ENCODE measurements around the gene UBE2J2.

Gene UBE2J2

DNA sequence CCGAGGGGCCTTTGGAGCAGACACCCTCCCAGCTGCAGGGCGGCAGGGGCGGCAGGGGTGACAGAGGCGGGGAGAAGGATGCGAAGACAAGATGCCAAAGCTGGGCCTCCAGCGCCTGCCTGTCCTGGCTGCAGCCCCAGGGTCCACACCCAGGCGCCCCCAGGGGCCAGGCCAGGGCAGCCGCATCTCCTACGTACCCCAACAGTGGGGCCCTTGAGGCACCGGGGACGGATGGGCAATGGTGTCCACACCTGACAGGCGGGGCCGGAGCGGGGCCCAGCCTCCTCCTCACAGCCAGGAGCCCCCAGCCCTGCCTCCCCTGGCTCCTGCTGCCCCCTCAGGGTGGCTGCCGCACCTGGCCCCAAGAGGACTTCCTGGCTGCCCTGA is 34.4 kb downstream of the UBE2J2 start:
- DNase-seq: no peak

GRCh38 chr1:1238702-1239178 is 34.9 kb downstream of the UBE2J2 start:
- DNase-seq: no peak

DNA sequence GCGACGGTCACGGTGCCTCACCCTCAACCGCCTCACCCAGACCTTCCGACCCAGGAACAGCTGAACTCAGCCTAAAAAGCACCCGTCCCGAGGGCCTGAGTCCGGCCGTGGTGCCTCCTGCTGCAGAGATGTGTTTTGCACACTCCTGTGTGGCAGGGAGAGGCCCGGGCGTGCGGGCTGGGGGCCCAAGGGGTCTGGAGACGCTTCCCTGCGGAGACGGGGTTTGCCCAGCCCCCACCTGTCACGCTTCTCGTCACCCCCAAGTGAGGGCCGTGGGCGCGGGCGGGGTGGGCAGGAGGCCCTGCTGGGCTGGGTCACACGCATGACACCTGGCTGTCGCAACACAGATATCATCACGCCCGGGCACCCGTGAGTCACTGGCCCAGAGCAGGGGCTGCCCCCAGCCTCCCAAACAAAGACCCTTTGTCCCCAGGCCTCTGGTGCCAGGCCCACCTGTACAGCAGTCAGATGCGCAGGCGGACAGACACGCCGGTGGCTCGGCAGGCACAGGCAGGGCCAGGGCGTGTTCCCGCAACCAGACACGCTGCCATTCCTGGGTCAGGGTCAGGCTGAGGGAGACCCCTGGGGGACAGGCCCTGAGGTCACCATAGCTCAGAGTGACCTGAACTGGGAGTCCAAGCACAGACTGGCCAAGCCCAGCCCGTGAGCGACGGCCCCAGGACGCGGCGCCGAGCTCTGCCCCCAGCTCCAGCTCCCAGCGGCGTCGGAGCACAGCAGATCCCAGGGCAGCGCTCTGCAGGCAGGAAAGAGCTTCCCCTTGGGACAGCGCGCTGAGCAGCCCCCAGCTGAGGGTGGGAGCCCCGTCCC is 35.6 kb downstream of the UBE2J2 start:
- no peak for DNase-seq

DNA sequence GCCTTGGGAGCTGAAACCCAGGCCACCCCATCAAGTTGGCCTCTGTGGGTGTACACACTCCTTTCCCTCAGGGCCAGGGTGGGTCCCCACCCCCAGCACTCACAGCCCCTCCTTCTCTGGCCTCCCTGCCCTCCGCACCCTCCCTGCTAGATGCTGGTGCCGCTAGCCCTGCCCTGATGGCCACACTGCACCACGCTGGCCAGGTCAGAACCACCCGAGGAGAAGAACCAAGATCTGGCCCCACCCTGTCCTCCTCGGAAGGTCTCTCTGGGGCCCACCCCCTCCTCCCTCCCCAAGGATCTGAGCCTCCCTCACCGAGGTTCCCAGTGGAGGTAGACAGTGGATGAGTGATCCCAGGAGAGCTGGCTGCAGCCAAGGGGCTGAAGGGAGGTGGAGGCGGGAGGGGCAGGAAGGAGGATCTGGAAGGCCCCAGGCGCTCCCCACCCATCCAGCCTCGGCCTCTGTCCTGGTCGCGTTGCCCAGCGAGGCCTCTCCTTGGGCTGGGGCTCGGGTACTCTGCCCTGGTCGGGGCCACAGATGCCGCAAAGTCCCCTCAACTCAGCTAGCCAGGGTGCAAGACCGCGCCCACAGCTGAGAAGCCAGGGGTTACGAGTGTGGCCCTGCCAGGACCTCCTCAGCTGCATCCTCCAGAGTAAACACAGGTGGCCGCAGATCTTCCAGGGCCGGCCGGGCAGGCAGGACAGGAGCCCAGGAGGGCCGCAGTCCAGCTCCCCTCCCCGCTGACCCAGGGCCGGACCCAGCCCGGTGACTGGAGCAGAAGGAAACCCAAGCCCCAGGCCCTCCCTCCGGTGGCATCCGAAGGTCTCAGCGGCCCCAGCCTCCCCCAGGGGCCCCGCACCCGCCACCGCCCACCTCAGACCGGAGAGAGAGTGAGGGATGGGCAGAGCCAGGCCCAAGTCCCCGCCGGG is 36.4 kb downstream of the UBE2J2 start:
- DNase-seq: no peak

- no peak for DNase-seq
Measured at GRCh38 chr1:1236176-1236763, 37.4 kb downstream of the UBE2J2 start.

DNA sequence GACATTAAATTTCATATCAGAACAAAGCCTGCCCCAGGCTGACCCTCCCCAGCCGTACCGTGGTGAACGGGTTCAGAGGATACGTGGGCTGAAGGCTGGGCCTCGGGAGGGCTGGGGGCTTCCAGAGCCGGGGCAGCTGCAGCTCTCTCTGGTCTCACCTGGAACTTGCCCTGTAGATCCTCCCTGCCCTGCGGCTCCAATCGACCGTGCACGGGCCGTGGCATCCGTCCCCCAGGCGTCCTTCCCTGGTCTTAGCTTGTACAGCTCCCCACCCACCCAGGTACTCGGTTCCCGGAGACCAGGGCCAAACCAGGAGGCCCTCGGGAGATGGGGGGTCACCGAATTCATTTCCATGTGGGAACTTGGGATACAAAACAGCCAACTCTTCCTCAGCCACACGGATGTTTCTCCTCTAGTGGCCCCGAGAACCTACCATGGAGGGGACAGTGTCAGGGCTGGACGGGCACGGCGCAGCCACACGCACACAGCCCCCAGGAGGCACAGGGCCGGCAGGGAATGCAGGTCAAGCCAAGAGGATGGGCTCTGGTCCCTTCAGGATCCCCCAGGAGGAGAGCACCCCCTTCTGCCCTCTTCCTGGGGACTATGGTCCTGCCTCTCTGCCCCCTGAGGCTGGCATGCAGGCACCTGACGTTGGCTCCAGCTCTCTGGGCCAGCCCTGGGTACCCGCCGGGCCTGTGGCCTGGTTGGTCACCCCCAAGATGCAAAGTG is 38.5 kb downstream of the UBE2J2 start:
- DNase-seq: no peak

DNA sequence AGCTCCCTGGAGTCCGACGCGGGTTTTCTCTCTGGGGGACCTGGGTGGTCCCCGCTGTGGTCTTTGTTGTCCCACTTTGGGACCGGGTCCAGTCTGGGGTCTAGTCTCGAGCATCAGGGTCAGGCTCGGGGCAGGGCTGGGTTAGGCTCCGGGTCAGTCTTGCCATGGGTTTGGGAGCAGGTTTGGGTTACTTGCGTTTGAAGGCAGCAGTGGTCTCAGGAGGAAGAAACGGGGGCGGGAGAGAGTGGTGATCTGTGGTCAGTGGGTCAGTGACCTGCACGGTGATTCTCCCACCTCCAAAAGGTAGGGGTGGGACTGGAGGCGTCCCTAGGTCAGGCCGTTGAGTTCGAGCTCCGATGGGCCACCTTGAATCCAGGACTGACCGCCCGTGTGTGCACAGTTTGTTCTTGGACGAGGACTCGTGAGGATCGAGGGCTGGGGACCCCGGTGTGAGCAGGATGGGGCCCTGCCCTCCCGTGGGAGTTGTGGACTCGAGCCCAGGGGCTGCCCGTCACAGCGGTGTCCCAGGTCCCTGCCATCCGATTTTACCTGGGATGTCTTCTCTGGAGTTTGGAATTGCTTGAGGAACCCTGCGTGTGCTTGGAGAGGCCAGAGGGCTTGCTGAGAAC is 39.4 kb downstream of the UBE2J2 start:
- DNase-seq: no peak

GRCh38 chr1:1233567-1233892 is 40.1 kb downstream of the UBE2J2 start:
- no peak for DNase-seq

DNA sequence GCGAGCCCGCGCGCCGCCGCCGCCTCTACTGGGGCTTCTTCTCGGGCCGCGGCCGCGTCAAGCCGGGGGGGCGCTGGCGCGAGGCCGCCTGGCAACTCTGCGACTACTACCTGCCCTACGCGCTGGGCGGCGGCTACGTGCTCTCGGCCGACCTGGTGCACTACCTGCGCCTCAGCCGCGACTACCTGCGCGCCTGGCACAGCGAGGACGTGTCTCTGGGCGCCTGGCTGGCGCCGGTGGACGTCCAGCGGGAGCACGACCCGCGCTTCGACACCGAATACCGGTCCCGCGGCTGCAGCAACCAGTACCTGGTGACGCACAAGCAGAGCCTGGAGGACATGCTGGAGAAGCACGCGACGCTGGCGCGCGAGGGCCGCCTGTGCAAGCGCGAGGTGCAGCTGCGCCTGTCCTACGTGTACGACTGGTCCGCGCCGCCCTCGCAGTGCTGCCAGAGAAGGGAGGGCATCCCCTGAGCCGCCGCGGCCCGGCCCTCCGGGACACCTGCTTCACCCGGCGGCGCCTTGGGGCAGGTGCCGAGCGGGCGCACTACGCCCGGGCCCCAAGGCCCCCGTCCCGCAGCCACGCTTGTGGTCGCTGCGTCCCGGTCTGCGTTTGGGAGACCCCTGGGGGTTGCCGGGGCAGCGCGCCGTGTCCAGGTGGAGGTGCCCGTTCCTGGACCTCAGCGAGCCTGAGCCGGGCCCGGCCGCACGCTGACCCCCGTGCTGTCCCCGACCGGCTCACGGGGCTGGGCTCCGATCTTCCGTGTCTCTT is 40.7 kb downstream of the UBE2J2 start:
- no peak for DNase-seq

DNA sequence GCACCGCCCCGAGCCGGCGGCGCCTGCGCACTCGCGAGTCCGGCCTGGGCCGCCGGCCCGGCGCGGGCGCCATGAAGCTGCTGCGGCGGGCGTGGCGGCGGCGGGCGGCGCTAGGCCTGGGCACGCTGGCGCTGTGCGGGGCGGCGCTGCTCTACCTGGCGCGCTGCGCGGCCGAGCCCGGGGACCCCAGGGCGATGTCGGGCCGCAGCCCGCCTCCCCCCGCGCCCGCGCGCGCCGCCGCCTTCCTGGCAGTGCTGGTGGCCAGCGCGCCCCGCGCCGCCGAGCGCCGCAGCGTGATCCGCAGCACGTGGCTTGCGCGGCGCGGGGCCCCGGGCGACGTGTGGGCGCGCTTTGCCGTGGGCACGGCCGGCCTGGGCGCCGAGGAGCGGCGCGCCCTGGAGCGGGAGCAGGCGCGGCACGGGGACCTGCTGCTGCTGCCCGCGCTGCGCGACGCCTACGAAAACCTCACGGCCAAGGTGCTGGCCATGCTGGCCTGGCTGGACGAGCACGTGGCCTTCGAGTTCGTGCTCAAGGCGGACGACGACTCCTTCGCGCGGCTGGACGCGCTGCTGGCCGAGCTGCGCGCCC is 41.4 kb downstream of the UBE2J2 start, which contains the start of gene B3GALT6:
B3GALT6 (plus strand) TSS at position 30 of the 588 bp plus-strand sequence; CDS start at position 72, 42 bp downstream.
- DNase-seq: no peak

GRCh38 chr1:1231400-1232207 is 42.0 kb downstream of the UBE2J2 start, which contains the start of gene SDF4:
Gene SDF4 (minus strand): TSS chr1:1232001. CDS start chr1:1228772, 3,229 bp downstream.
- DNase-seq: peak; percentile 94

GRCh38 chr1:1230656-1231399 is 42.8 kb downstream of the UBE2J2 start:
- DNase-seq: peak; percentile 47

- DNase-seq: no peak
Measured at GRCh38 chr1:1229770-1230169, 43.9 kb downstream of the UBE2J2 start.

GRCh38 chr1:1228596-1229321 is 44.9 kb downstream of the UBE2J2 start:
- DNase-seq: no peak

GRCh38 chr1:1228187-1228586 is 45.5 kb downstream of the UBE2J2 start:
- no peak for DNase-seq

GRCh38 chr1:1227386-1227785 is 46.3 kb downstream of the UBE2J2 start:
- no peak for DNase-seq

DNA sequence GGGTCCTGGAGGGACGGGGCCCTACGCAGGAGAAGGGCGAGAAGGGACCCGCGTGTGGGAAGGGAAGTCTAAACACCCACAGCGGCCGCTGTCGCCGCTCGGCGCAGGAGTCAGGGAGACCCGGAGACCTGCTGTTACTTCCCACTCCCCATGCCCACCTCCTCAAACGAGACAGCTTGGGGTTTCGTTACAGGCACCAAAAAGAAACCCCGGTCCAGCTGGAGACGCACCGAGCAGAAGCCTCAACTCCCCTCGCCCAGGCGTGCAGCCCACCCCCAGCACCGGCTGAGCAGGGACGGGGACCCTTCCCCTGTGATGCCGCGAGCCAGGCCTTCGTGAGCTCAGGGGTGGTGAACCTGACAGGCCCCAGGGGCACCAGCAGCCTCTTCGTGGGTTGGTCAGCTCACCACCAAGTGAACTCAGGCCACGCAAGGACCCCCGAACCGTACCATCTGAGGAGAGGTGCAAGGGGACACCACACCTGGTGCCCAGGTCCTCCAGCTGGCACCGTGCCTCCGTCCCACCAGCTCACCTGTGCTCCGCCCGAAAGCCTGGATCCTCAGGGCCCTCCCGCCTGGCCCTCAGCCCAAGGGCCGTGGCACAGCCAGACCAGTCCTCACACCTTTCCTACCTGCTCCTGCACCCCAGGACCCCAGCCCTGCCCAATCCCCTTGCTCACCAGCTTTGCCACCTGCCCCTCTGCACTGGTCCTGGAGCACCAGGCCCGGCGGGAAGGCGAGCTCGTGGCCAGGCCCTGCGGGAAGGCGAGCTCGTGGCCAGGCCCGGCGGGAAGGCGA is 46.9 kb downstream of the UBE2J2 start:
- no peak for DNase-seq

- DNase-seq: no peak
Measured at GRCh38 chr1:1225913-1226312, 47.7 kb downstream of the UBE2J2 start.
